Measurements from ENCODE around the gene ATG2B. TPM values are rescaled to one million over a fixed set of nuclear protein-coding genes. Genes with fewer than 3 reads are reported as not detected.

Gene ATG2B
- total and polyA plus RNA-seq, 2 donors (not counting 1 experiment from before 2014, with no cell fraction given), result 8.1 to 39.6 TPM

GRCh38 chr14:96251656-96252155, 111.4 kb downstream of the ATG2B start:
- no peaks in the 10 kb centered on the region for H3K9me3 ChIP-seq (ENCODE audit: control extremely low read depth in 1 of 3, control insufficient read depth in 2 of 3, insufficient read depth in 1 of 3, low read length in 2 of 3)
- CTCF ChIA-PET, result no interaction called here
- H3K9ac ChIP-seq (ENCODE audit: low read length), result no peak overlapping the region
- Mint-ChIP-seq H3K9me3 (ENCODE audit: insufficient read depth) (no peaks in the 10 kb centered on the region), H3K27me3 (peaks cover 66% of the 10 kb centered on the region), H3K4me3 (no peak overlapping the region), H3K4me1 (no peaks in the 10 kb centered on the region), H3K27ac (no peak overlapping the region)
- ATAC-seq (ENCODE audit: low read depth) (no peak), DNase-seq (no peak)
- no peak overlapping the region for H3K27ac ChIP-seq (ENCODE audit: low read length in 2 of 2)
- no peaks in the 10 kb centered on the region for H3K36me3 ChIP-seq (replicated peaks in 1 of 2; ENCODE audit: control extremely low read depth in 1 of 2, control insufficient read depth in 1 of 2, extremely low read depth in 1 of 2, insufficient read depth in 2 of 2, low read length in 1 of 2)
- no peaks in the 10 kb centered on the region for H4K20me1 ChIP-seq (ENCODE audit: control insufficient read depth, insufficient read depth, low read length, poor library complexity, severe bottlenecking)
- no peak for TF ChIP-seq EZH2 (IDR thresholded peaks at IDR 0.05; ENCODE audit: borderline replicate concordance, insufficient read depth, low read depth, low read length, poor library complexity, severe bottlenecking)
- no peak for TF ChIP-seq CTCF (IDR thresholded peaks at IDR 0.05)
- intact Hi-C loops (cut with micrococcal nuclease), result no loop called here
- peaks cover 0 to 26% (median 2%) of the 10 kb centered on the region in 4 experiments for H3K27me3 ChIP-seq (replicated peaks in 1 of 4; ENCODE audit: control extremely low read depth in 1 of 4, control insufficient read depth in 3 of 4, insufficient read depth in 4 of 4, low read length in 3 of 4)
- no peaks in the 10 kb centered on the region for H3K4me1 ChIP-seq (ENCODE audit: control insufficient read depth in 2 of 2, insufficient read depth in 2 of 2, low read length in 2 of 2)
- H2AFZ ChIP-seq (ENCODE audit: insufficient read depth, low read depth, low read length, poor library complexity, severe bottlenecking), result no peak overlapping the region
- WGBS (ENCODE audit: insufficient coverage), result 91% methylated on average over 3 of the region's 4 CpGs
- POLR2A ChIA-PET, result no interaction called here
- H3K4me3 ChIP-seq (ENCODE audit: control extremely low read depth in 1 of 5, extremely low read depth in 1 of 5, insufficient read depth in 1 of 5, low read depth in 2 of 5, low read length in 4 of 5), result no peak overlapping the region
- H3K4me2 ChIP-seq (replicated peaks; ENCODE audit: low read depth, low read length, poor library complexity, severe bottlenecking), result no peak overlapping the region
- no peaks in the 10 kb centered on the region for H3K79me2 ChIP-seq (ENCODE audit: control insufficient read depth, insufficient read depth, low read length)

GRCh38 chr14:96250485-96250884, 112.7 kb downstream of the ATG2B start:
- Histone ChIP-seq H3K4me3 (ENCODE audit: control extremely low read depth in 1 of 5, extremely low read depth in 1 of 5, insufficient read depth in 1 of 5, low read depth in 2 of 5, low read length in 4 of 5) (no peak overlapping the region), H3K27ac (ENCODE audit: low read length in 2 of 2) (no peak overlapping the region), H4K20me1 (ENCODE audit: control insufficient read depth, insufficient read depth, low read length, poor library complexity, severe bottlenecking) (no peaks in the 10 kb centered on the region), H3K36me3 (replicated peaks in 1 of 2; ENCODE audit: control extremely low read depth in 1 of 2, control insufficient read depth in 1 of 2, extremely low read depth in 1 of 2, insufficient read depth in 2 of 2, low read length in 1 of 2) (no peaks in the 10 kb centered on the region), H3K27me3 (replicated peaks in 1 of 4; ENCODE audit: control extremely low read depth in 1 of 4, control insufficient read depth in 3 of 4, insufficient read depth in 4 of 4, low read length in 3 of 4) (peaks cover 0 to 23% (median 0%) of the 10 kb centered on the region in 4 experiments), H3K9ac (ENCODE audit: low read length) (no peak overlapping the region), H3K9me3 (ENCODE audit: control extremely low read depth in 1 of 3, control insufficient read depth in 2 of 3, insufficient read depth in 1 of 3, low read length in 2 of 3) (peaks cover 0 to 3% (median 0%) of the 10 kb centered on the region in 3 donors), H2AFZ (ENCODE audit: insufficient read depth, low read depth, low read length, poor library complexity, severe bottlenecking) (no peak overlapping the region), H3K4me1 (ENCODE audit: control insufficient read depth in 2 of 2, insufficient read depth in 2 of 2, low read length in 2 of 2) (no peaks in the 10 kb centered on the region), H3K4me2 (replicated peaks; ENCODE audit: low read depth, low read length, poor library complexity, severe bottlenecking) (no peak overlapping the region), H3K79me2 (ENCODE audit: control insufficient read depth, insufficient read depth, low read length) (no peaks in the 10 kb centered on the region)
- ATAC-seq (ENCODE audit: low read depth), result no peak
- ChIA-PET POLR2A (no interaction called here), CTCF (no interaction called here)
- no peak overlapping the region for H3K27ac Mint-ChIP-seq
- no peaks in the 10 kb centered on the region for H3K4me1 Mint-ChIP-seq
- no peak for TF ChIP-seq CTCF (IDR thresholded peaks at IDR 0.05)
- no peak for TF ChIP-seq EZH2 (IDR thresholded peaks at IDR 0.05; ENCODE audit: borderline replicate concordance, insufficient read depth, low read depth, low read length, poor library complexity, severe bottlenecking)
- peaks cover 2% of the 10 kb centered on the region for H3K9me3 Mint-ChIP-seq (ENCODE audit: insufficient read depth)
- DNase-seq, result no peak
- H3K27me3 Mint-ChIP-seq, result peaks cover 64% of the 10 kb centered on the region
- H3K4me3 Mint-ChIP-seq, result no peak overlapping the region
- intact Hi-C loops (cut with micrococcal nuclease), result no loop called here
- 67% methylated on average over 1 of the region's 3 CpGs for WGBS (ENCODE audit: insufficient coverage)
